LNCaP clone FGC (cell line): ENCODE data around the gene PPP1R3E.

Source experiments
- DNase-seq: peaks from one replicate; pipeline ENCODE4 v3.0.0-alpha.2; 2011; ENCODE audit warnings: low read depth
- H3K4me3 ChIP-seq: 2 replicates; pipeline ENCODE4 v1.5.1; 2011; ENCODE audit warnings: mild to moderate bottlenecking, low read depth, low read length, control low read depth
- TF ChIP-seq, protein P1 (sequence below): IDR thresholded peaks from 2 replicates; pipeline ENCODE4 v1.5.1; 2012; ENCODE audit warnings: mild to moderate bottlenecking; ENCODE audit not compliant: control insufficient read depth, insufficient read depth; ENCODE audit errors: extremely low read depth

The PPP1R3E gene

DNA sequence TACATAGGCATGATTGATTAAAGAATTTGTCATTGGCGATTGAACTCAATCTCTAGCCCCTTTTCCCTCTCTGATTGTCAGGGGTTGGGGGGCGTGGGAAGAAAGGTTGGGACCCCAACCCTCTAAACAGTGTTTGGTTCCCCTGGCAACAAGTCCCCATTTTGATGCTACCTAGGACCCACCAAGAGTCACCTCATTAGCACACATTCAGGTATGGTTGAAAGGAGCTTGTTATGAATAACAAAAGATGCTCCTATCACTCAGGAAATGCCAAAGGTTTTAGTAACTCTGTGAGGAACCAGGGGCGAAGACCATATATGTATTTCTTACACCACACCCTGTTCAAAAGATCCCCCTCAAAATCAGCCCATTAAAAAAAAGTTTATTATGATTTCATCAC, 50.7 kb downstream of the PPP1R3E start:
- no peak for DNase-seq
- no peak overlapping the region for H3K4me3 ChIP-seq
- TF ChIP-seq, protein P1, sequence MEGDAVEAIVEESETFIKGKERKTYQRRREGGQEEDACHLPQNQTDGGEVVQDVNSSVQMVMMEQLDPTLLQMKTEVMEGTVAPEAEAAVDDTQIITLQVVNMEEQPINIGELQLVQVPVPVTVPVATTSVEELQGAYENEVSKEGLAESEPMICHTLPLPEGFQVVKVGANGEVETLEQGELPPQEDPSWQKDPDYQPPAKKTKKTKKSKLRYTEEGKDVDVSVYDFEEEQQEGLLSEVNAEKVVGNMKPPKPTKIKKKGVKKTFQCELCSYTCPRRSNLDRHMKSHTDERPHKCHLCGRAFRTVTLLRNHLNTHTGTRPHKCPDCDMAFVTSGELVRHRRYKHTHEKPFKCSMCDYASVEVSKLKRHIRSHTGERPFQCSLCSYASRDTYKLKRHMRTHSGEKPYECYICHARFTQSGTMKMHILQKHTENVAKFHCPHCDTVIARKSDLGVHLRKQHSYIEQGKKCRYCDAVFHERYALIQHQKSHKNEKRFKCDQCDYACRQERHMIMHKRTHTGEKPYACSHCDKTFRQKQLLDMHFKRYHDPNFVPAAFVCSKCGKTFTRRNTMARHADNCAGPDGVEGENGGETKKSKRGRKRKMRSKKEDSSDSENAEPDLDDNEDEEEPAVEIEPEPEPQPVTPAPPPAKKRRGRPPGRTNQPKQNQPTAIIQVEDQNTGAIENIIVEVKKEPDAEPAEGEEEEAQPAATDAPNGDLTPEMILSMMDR: no peak

DNA sequence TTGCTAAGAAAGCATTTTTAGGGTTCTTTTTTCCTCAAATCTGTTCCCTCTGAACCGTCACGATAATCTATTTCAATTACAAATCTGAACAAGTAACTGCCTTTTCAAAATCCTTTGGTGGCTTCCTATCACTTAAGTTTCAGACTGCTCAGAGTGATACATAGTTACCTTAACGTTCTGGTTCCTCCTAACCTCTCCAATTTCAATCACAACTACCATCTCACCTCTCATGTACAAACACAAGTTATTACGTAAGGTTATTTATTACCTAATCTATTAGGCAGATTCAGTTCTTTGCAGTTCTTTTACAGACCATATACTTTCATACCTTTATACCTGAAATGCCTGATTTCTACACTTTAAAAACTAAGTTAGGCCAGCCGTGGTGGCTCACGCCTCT, 52.8 kb downstream of the PPP1R3E start:
- TF ChIP-seq, protein P1: no peak
- DNase-seq: no peak
- no peak overlapping the region for H3K4me3 ChIP-seq

DNA sequence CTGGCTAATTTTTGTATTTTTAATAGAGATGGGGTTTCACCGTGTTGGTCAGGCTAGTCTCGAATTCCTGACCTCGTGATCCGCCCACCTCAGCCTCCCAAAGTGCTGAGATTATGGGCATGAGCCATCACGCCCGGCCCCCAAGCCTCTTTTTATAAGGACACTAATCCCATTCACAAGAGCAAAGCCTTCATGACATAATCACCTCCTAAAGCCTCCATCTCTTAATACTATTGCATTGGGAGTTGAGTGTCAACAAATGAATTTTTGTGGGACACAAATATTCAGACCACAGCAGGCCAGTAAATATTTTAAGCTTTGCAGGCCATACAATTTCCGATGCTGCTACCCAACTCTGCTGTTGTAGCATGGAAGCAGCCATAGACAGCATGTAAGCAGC, 54.1 kb downstream of the PPP1R3E start:
- H3K4me3 ChIP-seq: no peak overlapping the region
- TF ChIP-seq, protein P1: no peak
- no peak for DNase-seq
